ENCODE results near the gene MLEC. TPM values are rescaled to one million over a fixed set of nuclear protein-coding genes. Genes with fewer than 3 reads are reported as not detected.

The MLEC gene
- total and polyA plus RNA-seq, 11 donors: 39.2 to 150 (median 117) TPM

DNA sequence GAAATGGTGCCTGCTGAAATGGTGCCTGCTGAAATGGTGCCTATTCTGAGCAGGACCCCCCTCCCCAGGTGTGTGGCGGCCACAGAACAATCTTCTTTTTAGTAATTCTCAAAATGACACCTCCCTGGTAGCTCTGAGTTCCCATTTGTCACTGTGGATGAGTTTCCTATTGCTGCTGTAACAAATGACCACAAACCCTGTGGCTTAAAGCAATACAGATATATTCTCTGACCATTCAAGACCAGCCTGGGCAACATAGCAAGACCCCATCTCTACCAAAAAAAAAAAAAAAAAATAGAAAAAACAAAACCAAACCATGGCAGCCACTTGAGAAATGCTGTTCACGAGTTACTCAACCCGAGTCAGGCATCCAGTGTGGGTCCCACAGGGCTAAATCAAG, 46.6 kb downstream of the MLEC start:
- no peak for DNase-seq
- Histone ChIP-seq H3K27ac (no peak overlapping the region), H3K27me3 (no peaks in the 10 kb centered on the region), H3K4me3 (no peak overlapping the region), H3K36me3 (peaks cover 0 to 50% (median 30%) of the 10 kb centered on the region in 9 donors), H3K4me1 (no peaks in the 10 kb centered on the region), H3K9me3 (no peaks in the 10 kb centered on the region)
- ATAC-seq: no peak
- WGBS, 4 donors: 79 to 89% (median 83%) methylated on average over 3 of the region's 3 CpGs
- TF ChIP-seq, protein P1, sequence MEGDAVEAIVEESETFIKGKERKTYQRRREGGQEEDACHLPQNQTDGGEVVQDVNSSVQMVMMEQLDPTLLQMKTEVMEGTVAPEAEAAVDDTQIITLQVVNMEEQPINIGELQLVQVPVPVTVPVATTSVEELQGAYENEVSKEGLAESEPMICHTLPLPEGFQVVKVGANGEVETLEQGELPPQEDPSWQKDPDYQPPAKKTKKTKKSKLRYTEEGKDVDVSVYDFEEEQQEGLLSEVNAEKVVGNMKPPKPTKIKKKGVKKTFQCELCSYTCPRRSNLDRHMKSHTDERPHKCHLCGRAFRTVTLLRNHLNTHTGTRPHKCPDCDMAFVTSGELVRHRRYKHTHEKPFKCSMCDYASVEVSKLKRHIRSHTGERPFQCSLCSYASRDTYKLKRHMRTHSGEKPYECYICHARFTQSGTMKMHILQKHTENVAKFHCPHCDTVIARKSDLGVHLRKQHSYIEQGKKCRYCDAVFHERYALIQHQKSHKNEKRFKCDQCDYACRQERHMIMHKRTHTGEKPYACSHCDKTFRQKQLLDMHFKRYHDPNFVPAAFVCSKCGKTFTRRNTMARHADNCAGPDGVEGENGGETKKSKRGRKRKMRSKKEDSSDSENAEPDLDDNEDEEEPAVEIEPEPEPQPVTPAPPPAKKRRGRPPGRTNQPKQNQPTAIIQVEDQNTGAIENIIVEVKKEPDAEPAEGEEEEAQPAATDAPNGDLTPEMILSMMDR (IDR thresholded peaks at IDR 0.05): no peak
- no peak for TF ChIP-seq POLR2A (IDR thresholded peaks at IDR 0.05)
- intact Hi-C loops (cut with DNase I): no loop called here

DNA sequence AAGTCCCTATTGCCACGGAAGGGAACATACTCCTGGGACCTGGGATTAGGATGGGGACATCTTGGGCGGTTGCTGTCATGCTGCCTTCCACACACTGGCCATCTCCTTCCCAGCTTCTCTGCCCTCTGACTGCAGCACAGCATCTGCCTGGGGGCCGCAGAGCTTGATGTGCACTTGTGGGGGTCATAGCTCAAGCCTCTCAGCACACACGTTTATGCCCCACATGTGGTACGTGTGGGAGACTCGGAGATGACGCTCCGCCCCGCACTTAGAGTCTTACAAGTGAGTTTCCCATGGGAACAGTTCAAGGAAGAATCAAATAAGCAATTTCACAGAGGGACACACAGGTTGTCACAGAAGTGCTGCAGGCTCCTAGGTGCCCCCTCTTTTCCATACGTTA, 47.3 kb downstream of the MLEC start:
- intact Hi-C loops (cut with DNase I): no loop called here
- Histone ChIP-seq H3K4me3 (no peak overlapping the region), H3K36me3 (peaks cover 0 to 52% (median 32%) of the 10 kb centered on the region in 9 donors), H3K9me3 (no peaks in the 10 kb centered on the region), H3K27ac (no peak overlapping the region), H3K4me1 (no peaks in the 10 kb centered on the region), H3K27me3 (no peaks in the 10 kb centered on the region)
- TF ChIP-seq POLR2A (IDR thresholded peaks at IDR 0.05): no peak
- TF ChIP-seq, protein P1 (IDR thresholded peaks at IDR 0.05): no peak
- 92 to 93% (median 92%) methylated on average over 10 of the region's 10 CpGs for WGBS, 4 donors
- no peak for DNase-seq
- no peak for ATAC-seq

DNA sequence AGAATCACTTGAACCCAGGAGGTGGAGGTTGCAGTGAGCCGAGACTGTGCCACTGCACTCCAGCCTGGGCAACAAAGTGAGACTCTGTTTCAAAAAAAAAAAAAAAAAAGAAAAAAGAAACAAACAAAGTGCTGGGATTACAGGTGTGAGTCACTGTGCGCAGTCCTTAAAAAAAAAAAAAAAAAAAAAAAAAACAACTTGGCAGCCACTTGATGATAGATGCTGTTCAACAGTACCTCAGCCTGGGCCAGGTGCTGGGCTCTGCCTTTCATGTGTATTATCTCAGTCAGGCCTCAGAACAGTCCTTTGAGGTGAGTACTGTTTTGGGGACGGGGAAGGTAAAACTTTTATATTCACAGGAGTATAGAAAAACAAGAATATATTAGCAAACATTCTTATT, 48.2 kb downstream of the MLEC start:
- 93 to 97% (median 97%) methylated on average over 3 of the region's 3 CpGs for WGBS, 4 donors
- intact Hi-C loops (cut with DNase I): no loop called here
- Histone ChIP-seq H3K9me3 (no peaks in the 10 kb centered on the region), H3K27me3 (no peaks in the 10 kb centered on the region), H3K4me1 (no peaks in the 10 kb centered on the region), H3K36me3 (peaks cover 0 to 53% (median 27%) of the 10 kb centered on the region in 9 donors), H3K27ac (no peak overlapping the region), H3K4me3 (no peak overlapping the region)
- no peak for TF ChIP-seq POLR2A (IDR thresholded peaks at IDR 0.05)
- TF ChIP-seq, protein P1 (IDR thresholded peaks at IDR 0.05): no peak
- ATAC-seq (no peak), DNase-seq (no peak)

DNA sequence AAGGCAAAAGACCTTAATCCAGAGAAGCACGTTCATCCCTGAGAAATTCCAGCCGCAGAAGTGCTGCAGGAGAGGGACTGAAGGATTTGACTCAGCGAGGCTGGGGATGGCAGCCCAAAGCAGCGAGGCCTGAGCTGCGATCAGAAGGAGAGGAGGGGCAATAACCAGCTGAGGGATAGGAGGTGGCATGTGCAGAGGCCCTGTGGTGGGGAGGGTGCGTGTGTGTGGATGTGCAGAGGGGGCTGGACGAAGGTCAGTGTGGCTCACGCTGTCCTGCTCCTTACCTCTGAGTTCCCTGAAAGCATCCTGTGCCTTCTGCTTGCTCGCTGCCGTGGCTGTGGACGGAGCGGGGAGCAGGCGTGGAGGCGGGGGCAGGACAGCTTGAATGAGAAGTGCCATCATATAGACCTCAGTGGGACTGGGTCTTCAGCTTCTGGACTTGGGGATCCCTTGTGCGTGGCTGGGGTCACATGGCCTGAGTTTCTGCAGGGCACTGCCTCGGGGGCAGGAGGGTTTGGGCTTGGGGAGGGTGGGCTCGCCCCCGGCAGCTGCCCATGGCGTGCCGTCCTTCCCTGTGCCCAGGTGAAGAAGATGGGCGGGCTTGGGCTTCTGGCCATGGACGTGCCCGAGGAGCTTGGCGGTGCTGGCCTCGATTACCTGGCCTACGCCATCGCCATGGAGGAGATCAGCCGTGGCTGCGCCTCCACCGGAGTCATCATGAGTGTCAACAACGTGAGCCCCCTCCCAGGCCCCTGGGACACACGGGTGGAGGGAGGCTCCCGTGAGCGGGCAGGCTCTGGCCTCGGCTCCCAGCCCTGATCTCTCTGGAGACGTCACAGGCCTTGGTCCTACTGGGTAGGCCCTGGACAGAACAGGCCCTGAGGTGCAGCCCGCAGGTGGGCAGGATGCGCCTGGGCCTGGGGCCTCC, 49.7 kb downstream of the MLEC start:
- Histone ChIP-seq H3K4me1 (no peaks in the 10 kb centered on the region), H3K27me3 (no peaks in the 10 kb centered on the region), H3K9me3 (no peaks in the 10 kb centered on the region), H3K4me3 (no peak overlapping the region), H3K36me3 (peaks cover 0 to 45% (median 15%) of the 10 kb centered on the region in 9 donors), H3K27ac (no peak overlapping the region)
- intact Hi-C loops (cut with DNase I): no loop called here
- ATAC-seq (no peak), DNase-seq (no peak)
- 91 to 93% (median 93%) methylated on average over 20 to 38 of the region's 38 CpGs for WGBS, 4 donors
- no peak for TF ChIP-seq POLR2A (IDR thresholded peaks at IDR 0.05)
- TF ChIP-seq, protein P1 (IDR thresholded peaks at IDR 0.05): no peak
